Testis (tissue), 2 donors: ENCODE results near the gene TMEM201.

ENCODE experiments used
- POLR2A ChIP-seq: fragments of 450-650 bp; IDR thresholded peaks from one replicate; pipeline ENCODE4 v1.6.1; 2017; ENCODE audit warnings: antibody characterized with exemption, mild to moderate bottlenecking, moderate library complexity
- TF ChIP-seq, protein P1 (sequence below), 3 experiments: fragments of 450-650 bp in 2 of 3; fragments of 200-600 bp in 1 of 3; sonication (generic) in 1 of 3; IDR thresholded peaks; one replicate each; pipeline ENCODE4 v1.5.1; 2016 to 2019; ENCODE audit warnings: antibody characterized with exemption in 3 of 3, mild to moderate bottlenecking in 2 of 3, moderate library complexity in 1 of 3

DNA sequence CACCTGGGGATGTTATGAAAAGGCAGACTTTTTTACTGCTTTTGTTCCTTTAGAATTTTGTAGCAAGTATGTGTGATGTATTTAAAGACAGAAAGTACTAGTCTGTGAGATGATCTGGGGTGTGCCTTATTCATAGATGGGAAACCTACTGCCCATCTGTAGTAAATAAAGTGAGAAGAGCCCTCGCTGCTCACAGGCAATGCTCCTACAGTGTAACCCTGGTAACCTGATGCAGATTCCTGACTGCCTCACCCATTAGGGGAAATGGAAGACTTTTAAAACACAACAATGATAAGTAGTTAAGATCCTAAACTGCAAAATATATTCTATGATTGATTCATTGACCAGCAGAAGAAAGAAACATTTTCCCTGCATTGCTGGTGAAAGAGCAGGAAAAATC is 19.4 kb upstream of the TMEM201 start:
- TF ChIP-seq, protein P1, sequence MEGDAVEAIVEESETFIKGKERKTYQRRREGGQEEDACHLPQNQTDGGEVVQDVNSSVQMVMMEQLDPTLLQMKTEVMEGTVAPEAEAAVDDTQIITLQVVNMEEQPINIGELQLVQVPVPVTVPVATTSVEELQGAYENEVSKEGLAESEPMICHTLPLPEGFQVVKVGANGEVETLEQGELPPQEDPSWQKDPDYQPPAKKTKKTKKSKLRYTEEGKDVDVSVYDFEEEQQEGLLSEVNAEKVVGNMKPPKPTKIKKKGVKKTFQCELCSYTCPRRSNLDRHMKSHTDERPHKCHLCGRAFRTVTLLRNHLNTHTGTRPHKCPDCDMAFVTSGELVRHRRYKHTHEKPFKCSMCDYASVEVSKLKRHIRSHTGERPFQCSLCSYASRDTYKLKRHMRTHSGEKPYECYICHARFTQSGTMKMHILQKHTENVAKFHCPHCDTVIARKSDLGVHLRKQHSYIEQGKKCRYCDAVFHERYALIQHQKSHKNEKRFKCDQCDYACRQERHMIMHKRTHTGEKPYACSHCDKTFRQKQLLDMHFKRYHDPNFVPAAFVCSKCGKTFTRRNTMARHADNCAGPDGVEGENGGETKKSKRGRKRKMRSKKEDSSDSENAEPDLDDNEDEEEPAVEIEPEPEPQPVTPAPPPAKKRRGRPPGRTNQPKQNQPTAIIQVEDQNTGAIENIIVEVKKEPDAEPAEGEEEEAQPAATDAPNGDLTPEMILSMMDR (IDR thresholded peaks at IDR 0.05): no peak
- no peak for TF ChIP-seq POLR2A
